ENCODE results near the gene GMPPB.

- TF ChIP-seq POLR2AphosphoS5 (IDR thresholded peaks at IDR 0.05) (no peak), CTCF (IDR thresholded peaks at IDR 0.05) (no peak), POLR2A (IDR thresholded peaks at IDR 0.05) (no peak), EP300 (IDR thresholded peaks at IDR 0.05) (no peak)
Measured at GRCh38 chr3:49703956-49704355, 19.8 kb downstream of the GMPPB start.

Data from sigmoid colon (tissue), 4 donors.